Mucosa of descending colon (tissue), 3 donors: Measurements from ENCODE around the gene MMD2. TPM values are rescaled to one million over a fixed set of nuclear protein-coding genes. Genes with fewer than 3 reads are reported as not detected.
A peak's percentile ranks its signal among the peaks of the same experiment; 100 is the strongest.
"Not testable (repeated sequence)": the region's sequence is repeated elsewhere in the genome, so short reads cannot be mapped to it uniquely, and the experiment has no call there.

ENCODE experiments used
- ATAC-seq: fragments of 200-7000 bp; cut with Tn5 transposase; one replicate; pipeline ENCODE4 v1.9.1; 2020; ENCODE audit warnings: mild to moderate bottlenecking, moderate library complexity
- DNase-seq, 3 donors: peaks; one replicate each; pipeline ENCODE4 v3.0.0-alpha.2; 2020
- H3K36me3 ChIP-seq: fragments of 200-600 bp; one replicate; pipeline ENCODE4 v1.8.0; 2021; ENCODE audit warnings: low read depth, mild to moderate bottlenecking
- H3K4me1 ChIP-seq: fragments of 200-600 bp; one replicate; pipeline ENCODE4 v1.8.0; 2021; ENCODE audit warnings: low read depth, mild to moderate bottlenecking
- H3K4me3 ChIP-seq: fragments of 200-600 bp; one replicate; pipeline ENCODE4 v1.8.0; 2021; ENCODE audit warnings: mild to moderate bottlenecking
- H3K9me3 ChIP-seq: fragments of 200-600 bp; one replicate; pipeline ENCODE4 v1.8.0; 2021; ENCODE audit warnings: mild to moderate bottlenecking
- CTCF ChIP-seq: fragments of 200-600 bp; IDR thresholded peaks from one replicate; pipeline ENCODE4 v1.8.0; 2022; ENCODE audit warnings: antibody characterized with exemption, mild to moderate bottlenecking
- intact Hi-C, 2 donors: fragments of 100-400 bp; cut with DNase I in 1 of 2; cut with micrococcal nuclease in 1 of 2; formaldehyde crosslinking; loops; one replicate each; pipeline versions ENCODE4 v1.11.0 to v1.11.1; 2022; cut with DNase I, micrococcal nuclease
- total RNA-seq, 3 donors: library from RNA; stranded (reverse); fragmentation: NEBNext Ultra II Directional in 2 of 3; extraction: Animal tissue kit (Norgen Biotek cat#: 25700) in 2 of 3; gene quantifications; one replicate each; pipeline versions ENCODE4 v1.2.1 to v1.2.4, GENCODE V29; 2021 to 2023
- donor health status: DM: no; HTN: no; CAD: no; lungs with moderate emphysema.
- donor health status: DM: no; HTN: no; CAD: no.
- donor health status: DM: no; HTN: yes; CAD: no.

MMD2 gene
- total RNA-seq, 3 donors from 2014 or later: 0.47 TPM; not detected in 2

- ATAC-seq (no peak), DNase-seq (no peak)
- no peaks in the 10 kb centered on the region for H3K9me3 ChIP-seq
- no peaks in the 10 kb centered on the region for H3K36me3 ChIP-seq
- intact Hi-C loops: no loop called here
- H3K4me1 ChIP-seq: no peaks in the 10 kb centered on the region
- TF ChIP-seq CTCF: no peak
- no peak overlapping the region for H3K4me3 ChIP-seq
Measured at GRCh38 chr7:4998910-4999309, 39.9 kb upstream of the MMD2 start.

GRCh38 chr7:4998244-4998643 lies 39.3 kb upstream of the MMD2 start:
- ATAC-seq (no peak), DNase-seq (no peak)
- TF ChIP-seq CTCF: no peak
- no peaks in the 10 kb centered on the region for H3K36me3 ChIP-seq
- intact Hi-C loops: no loop called here
- H3K4me1 ChIP-seq: no peaks in the 10 kb centered on the region
- no peaks in the 10 kb centered on the region for H3K9me3 ChIP-seq
- H3K4me3 ChIP-seq: no peak overlapping the region

- no peak for TF ChIP-seq CTCF
- ATAC-seq (no peak), DNase-seq (no peak)
- Histone ChIP-seq H3K4me1 (no peaks in the 10 kb centered on the region), H3K4me3 (no peak overlapping the region), H3K36me3 (no peaks in the 10 kb centered on the region), H3K9me3 (no peaks in the 10 kb centered on the region)
- intact Hi-C loops: no loop called here
Measured at GRCh38 chr7:4996696-4997222, 37.8 kb upstream of the MMD2 start.

GRCh38 chr7:4995429-4995969 lies 36.5 kb upstream of the MMD2 start:
- Histone ChIP-seq H3K36me3 (no peaks in the 10 kb centered on the region), H3K4me1 (no peaks in the 10 kb centered on the region), H3K9me3 (no peaks in the 10 kb centered on the region), H3K4me3 (no peak overlapping the region)
- intact Hi-C loops: no loop called here
- ATAC-seq (no peak), DNase-seq (no peak)
- TF ChIP-seq CTCF: no peak

- DNase-seq (no peak), ATAC-seq (no peak)
- Histone ChIP-seq H3K4me3 (no peak overlapping the region), H3K4me1 (no peaks in the 10 kb centered on the region), H3K9me3 (no peaks in the 10 kb centered on the region), H3K36me3 (peaks cover 4% of the 10 kb centered on the region)
- no peak for TF ChIP-seq CTCF
- intact Hi-C loops: no loop called here
Measured at GRCh38 chr7:4993471-4993870, 34.5 kb upstream of the MMD2 start.

GRCh38 chr7:4982741-4983140 lies 23.8 kb upstream of the MMD2 start:
- peak; percentile 44 for ATAC-seq
- DNase-seq, H3K9me3 ChIP-seq, H3K4me1 ChIP-seq, H3K4me3 ChIP-seq, intact Hi-C loops, H3K36me3 ChIP-seq: not testable (repeated sequence)

- intact Hi-C loops, H3K36me3 ChIP-seq, H3K4me1 ChIP-seq, H3K4me3 ChIP-seq, H3K9me3 ChIP-seq, ATAC-seq, DNase-seq: not testable (repeated sequence)
Measured at GRCh38 chr7:4981295-4981890, 22.4 kb upstream of the MMD2 start.

- H3K4me1 ChIP-seq, intact Hi-C loops, H3K36me3 ChIP-seq, H3K4me3 ChIP-seq, ATAC-seq, H3K9me3 ChIP-seq, DNase-seq: not testable (repeated sequence)
Measured at GRCh38 chr7:4975626-4976025, 16.6 kb upstream of the MMD2 start.
